ENCODE results near the gene BNIPL. TPM values are rescaled to one million over a fixed set of nuclear protein-coding genes. Genes with fewer than 3 reads are reported as not detected.
A peak's percentile ranks its signal among the peaks of the same experiment; 100 is the strongest.

BNIPL gene
- total and polyA plus RNA-seq, 2 of the 8 experiments (the other 6 are each of a cell fraction or from before 2014, with no cell fraction given) = 2.4 to 3.3 TPM

DNA sequence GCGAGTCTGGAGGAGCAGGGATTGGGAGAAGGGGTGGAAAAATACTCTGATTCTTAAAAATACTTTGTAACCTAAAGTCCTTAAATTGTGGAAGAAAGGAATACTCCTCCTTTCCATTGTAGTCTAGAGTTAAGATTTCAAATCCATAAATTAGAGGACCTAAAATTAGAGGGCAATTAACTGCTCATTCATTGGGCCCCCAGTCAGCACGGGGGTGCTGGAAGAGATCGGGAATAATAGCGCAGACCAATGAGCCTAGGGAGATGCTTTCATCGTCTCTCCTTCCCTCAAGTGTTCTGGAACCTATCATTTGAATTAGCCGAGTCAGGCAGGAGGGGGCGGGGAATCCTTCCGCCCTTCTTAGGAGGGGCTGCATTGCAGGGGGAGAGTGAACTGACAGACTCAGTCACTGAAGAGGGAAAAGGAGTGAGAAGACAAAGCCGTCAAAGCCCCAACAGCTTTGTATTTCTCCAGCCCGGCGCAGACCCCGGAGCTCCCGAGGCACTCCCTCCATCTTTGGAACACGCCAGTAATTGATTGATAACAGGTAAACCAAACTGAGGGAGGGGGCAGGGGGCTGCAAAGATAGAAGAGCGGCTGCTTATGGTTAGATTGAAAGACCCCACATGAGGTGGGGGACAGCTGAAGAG lies 23.7 kb downstream of the BNIPL start, which contains the start of gene MLLT11:
Gene MLLT11 (plus strand): TSS at position 391 of the 650 bp plus-strand sequence. CDS start 6,828 bp downstream, outside the sequence.
- Histone ChIP-seq H4K91ac (replicated peaks; ENCODE audit: insufficient read length, low read length) (peak within 1 kb of the TSS; percentile 86), H3K79me2 (ENCODE audit: control insufficient read depth in 1 of 2, insufficient read depth in 2 of 2, low read length in 2 of 2) (peaks cover 7 to 74% of the 10 kb centered on the region in 2 experiments), H3K9me3 (ENCODE audit: insufficient read depth in 2 of 2, low read depth in 1 of 2, low read length in 1 of 2) (no peaks in the 10 kb centered on the region), H4K20me1 (replicated peaks in 1 of 2; ENCODE audit: control insufficient read depth in 1 of 2, insufficient read depth in 2 of 2, low read length in 2 of 2) (peaks cover 0 to 8% of the 10 kb centered on the region in 2 experiments), H3K4me3 (ENCODE audit: extremely low read depth in 1 of 4, insufficient read depth in 2 of 4, low read depth in 3 of 4, low read length in 4 of 4) (peak within 1 kb of the TSS; percentile 80 to 97 (median 89)), H3K27ac (ENCODE audit: low read depth, low read length) (peak within 1 kb of the TSS; percentile 63; the same call in 1 of the 2 replicates), H3K14ac (ENCODE audit: insufficient read length) (no peak within 1 kb of the TSS), H3K23ac (ENCODE audit: insufficient read length) (no peak within 1 kb of the TSS), H2BK12ac (ENCODE audit: low read depth, low read length) (no peak within 1 kb of the TSS), H3K56ac (replicated peaks; ENCODE audit: insufficient read length, low read depth, low read length) (peak within 1 kb of the TSS; percentile 90), H2BK5ac (ENCODE audit: low read depth, low read length) (peak within 1 kb of the TSS; percentile 90; the same call in 1 of the 2 replicates), H2BK120ac (replicated peaks; ENCODE audit: low read depth, low read length) (no peak within 1 kb of the TSS), H2BK15ac (ENCODE audit: low read length) (no peak within 1 kb of the TSS), H2BK20ac (ENCODE audit: low read length) (no peak within 1 kb of the TSS), H3K4me1 (replicated peaks in 1 of 4; ENCODE audit: control insufficient read depth in 3 of 4, insufficient read depth in 4 of 4, low read length in 3 of 4) (peaks cover 4 to 14% (median 8%) of the 10 kb centered on the region in 4 experiments; a peak in 6 of 7 replicates), H3K9ac (replicated peaks in 1 of 4; ENCODE audit: extremely low read depth in 1 of 4, low read depth in 3 of 4, low read length in 3 of 4) (peak within 1 kb of the TSS; percentile 51 to 84 (median 76); a peak in 6 of 7 replicates), H3K23me2 (ENCODE audit: low read depth, low read length) (peaks cover 13% of the 10 kb centered on the region; the same call in 1 of the 2 replicates), H4K8ac (ENCODE audit: extremely low read depth, insufficient read depth, low read length) (peak within 1 kb of the TSS; percentile 68; the same call in 1 of the 2 replicates), H3K4ac (replicated peaks; ENCODE audit: insufficient read length, low read depth, low read length) (peak within 1 kb of the TSS; percentile 92), H3K18ac (ENCODE audit: extremely low read depth, low read length) (peak within 1 kb of the TSS; percentile 97), H2AK5ac (ENCODE audit: low read depth, low read length) (no peak within 1 kb of the TSS), H3K27me3 (replicated peaks in 1 of 4; ENCODE audit: control insufficient read depth in 3 of 4, extremely low read depth in 1 of 4, insufficient read depth in 3 of 4, low read length in 3 of 4) (no peaks in the 10 kb centered on the region), H3K79me1 (ENCODE audit: low read depth, low read length) (peaks cover 12% of the 10 kb centered on the region), H3K36me3 (ENCODE audit: control insufficient read depth in 2 of 4, insufficient read depth in 4 of 4, low read length in 3 of 4) (peaks cover 9 to 16% (median 14%) of the 10 kb centered on the region in 4 experiments), H3K4me2 (ENCODE audit: insufficient read depth in 1 of 2, low read depth in 2 of 2, low read length in 2 of 2) (peak within 1 kb of the TSS; percentile 81 to 96), H4K5ac (ENCODE audit: insufficient read length, low read depth, low read length) (peak within 1 kb of the TSS; percentile 92), H2AFZ (ENCODE audit: low read length) (no peak within 1 kb of the TSS)
- peak in 1 of 2 experiments; percentile 76 for DNase-seq (ENCODE audit: low read depth in 1 of 2, low spot score in 2 of 2)
- ChIA-PET POLR2A (ENCODE audit: partially characterized antibody) (interaction anchor here (0.6 to 9.1 kb wide), 6 partner anchors 11 to 84 kb away, joined by 3 to 107 read pairs (median 8); partner anchors contain the start of genes C1orf56, GABPB2 and MINDY1), CTCF (ENCODE audit: partially characterized antibody) (interaction anchor here (0.6 to 7.3 kb wide), 15 partner anchors 12 to 115 kb away, joined by 3 to 95 read pairs (median 5); partner anchors contain the start of genes C1orf56, GABPB2, TMOD4 and TNFAIP8L2)
- WGBS, 2 experiments (ENCODE audit: extremely low coverage in 1 of 2, insufficient coverage in 1 of 2, insufficient read length in 1 of 2, insufficient replicate concordance in 2 of 2, low coverage in 1 of 2, low lambda C conversion rate in 2 of 2, missing lambda C conversion rate in 1 of 2) = 1% methylated on average over 15 of the region's 15 CpGs; no CpG with 5 or more reads in 1 of the 2 experiments
- no peak for FAIRE-seq
- no peak for TF ChIP-seq RXRA (IDR thresholded peaks at IDR 0.05; ENCODE audit: insufficient read depth, low read depth, low read length)
- TF ChIP-seq NANOG (IDR thresholded peaks at IDR 0.05; ENCODE audit: insufficient read depth, low read depth, low read length, poor library complexity, severe bottlenecking) = peak; percentile 19
- TF ChIP-seq, protein P1, sequence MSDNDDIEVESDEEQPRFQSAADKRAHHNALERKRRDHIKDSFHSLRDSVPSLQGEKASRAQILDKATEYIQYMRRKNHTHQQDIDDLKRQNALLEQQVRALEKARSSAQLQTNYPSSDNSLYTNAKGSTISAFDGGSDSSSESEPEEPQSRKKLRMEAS (IDR thresholded peaks at IDR 0.05) = 0 out of 2 replicates have a peak, but pooled peaks have one; percentile 11
- peak; percentile 94 to 97 for TF ChIP-seq SIN3A (conservative IDR thresholded peaks at IDR 0.05 in 1 of 2, IDR thresholded peaks at IDR 0.05 in 1 of 2; ENCODE audit: low read depth in 1 of 2, low read length in 2 of 2)
- TF ChIP-seq, protein P2, sequence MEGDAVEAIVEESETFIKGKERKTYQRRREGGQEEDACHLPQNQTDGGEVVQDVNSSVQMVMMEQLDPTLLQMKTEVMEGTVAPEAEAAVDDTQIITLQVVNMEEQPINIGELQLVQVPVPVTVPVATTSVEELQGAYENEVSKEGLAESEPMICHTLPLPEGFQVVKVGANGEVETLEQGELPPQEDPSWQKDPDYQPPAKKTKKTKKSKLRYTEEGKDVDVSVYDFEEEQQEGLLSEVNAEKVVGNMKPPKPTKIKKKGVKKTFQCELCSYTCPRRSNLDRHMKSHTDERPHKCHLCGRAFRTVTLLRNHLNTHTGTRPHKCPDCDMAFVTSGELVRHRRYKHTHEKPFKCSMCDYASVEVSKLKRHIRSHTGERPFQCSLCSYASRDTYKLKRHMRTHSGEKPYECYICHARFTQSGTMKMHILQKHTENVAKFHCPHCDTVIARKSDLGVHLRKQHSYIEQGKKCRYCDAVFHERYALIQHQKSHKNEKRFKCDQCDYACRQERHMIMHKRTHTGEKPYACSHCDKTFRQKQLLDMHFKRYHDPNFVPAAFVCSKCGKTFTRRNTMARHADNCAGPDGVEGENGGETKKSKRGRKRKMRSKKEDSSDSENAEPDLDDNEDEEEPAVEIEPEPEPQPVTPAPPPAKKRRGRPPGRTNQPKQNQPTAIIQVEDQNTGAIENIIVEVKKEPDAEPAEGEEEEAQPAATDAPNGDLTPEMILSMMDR (IDR thresholded peaks at IDR 0.05; ENCODE audit: control extremely low read depth in 1 of 3, insufficient read depth in 1 of 3, low read depth in 1 of 3, low read length in 3 of 3) = no peak
- peak; percentile 89 for TF ChIP-seq BACH1 (IDR thresholded peaks at IDR 0.05; ENCODE audit: low read length)
- no peak for TF ChIP-seq BCL11A (IDR thresholded peaks at IDR 0.05; ENCODE audit: low read depth in 2 of 2, low read length in 2 of 2)
- TF ChIP-seq CHD2 (IDR thresholded peaks at IDR 0.05; ENCODE audit: low read length) = peak; percentile 57; the same call in 1 of the 2 replicates

Data from H1 (cell line).